DND-41 (cell line): ENCODE data around the gene LAD1.

ENCODE experiments used
- ATAC-seq: fragments of 200-7000 bp; cut with Tn5 transposase; 3 replicates; pipeline ENCODE4 v1.9.1; 2021; ENCODE audit warnings: low read depth; ENCODE audit not compliant: insufficient read depth
- DNase-seq: peaks from one replicate; pipeline ENCODE4 v3.0.0-alpha.2; 2020
- H2AFZ ChIP-seq: 2 replicates; pipeline ENCODE4 v1.6.0; 2012; ENCODE audit warnings: low read depth, low read length
- H3K27ac ChIP-seq: 2 replicates; pipeline ENCODE4 v1.5.1; 2012; ENCODE audit warnings: low read length, inconsistent platforms
- H3K27me3 ChIP-seq: fragments of 200-600 bp; sonication (generic); 2 replicates; pipeline ENCODE4 v1.6.0; 2012; ENCODE audit warnings: low read length, mild to moderate bottlenecking, inconsistent platforms; ENCODE audit not compliant: insufficient read depth, poor library complexity
- H3K36me3 ChIP-seq: 2 replicates; pipeline ENCODE4 v1.5.1; 2012; ENCODE audit warnings: low read length, inconsistent platforms; ENCODE audit not compliant: insufficient read depth
- H3K4me1 ChIP-seq: 2 replicates; pipeline ENCODE4 v1.5.1; 2012; ENCODE audit warnings: mild to moderate bottlenecking, low read length; ENCODE audit not compliant: insufficient read depth
- H3K4me2 ChIP-seq: 2 replicates; pipeline ENCODE4 v1.6.0; 2012; ENCODE audit warnings: mild to moderate bottlenecking, moderate library complexity, low read length, inconsistent platforms; ENCODE audit not compliant: insufficient read depth
- H3K4me3 ChIP-seq, 2 experiments: fragments of 200-600 bp in 1 of 2; shearing (Covaris generic) in 1 of 2; 2 replicates each; pipeline ENCODE4 v1.5.1; 2012 to 2016; ENCODE audit warnings: inconsistent platforms in 2 of 2, low read length in 2 of 2, mild to moderate bottlenecking in 2 of 2, low read depth in 1 of 2, moderate library complexity in 1 of 2
- H3K79me2 ChIP-seq: 2 replicates; pipeline ENCODE4 v1.6.0; 2012; ENCODE audit warnings: low read length, inconsistent platforms; ENCODE audit not compliant: insufficient read depth
- H3K9ac ChIP-seq: 2 replicates; pipeline ENCODE4 v1.6.0; 2012; ENCODE audit warnings: low read depth, mild to moderate bottlenecking, inconsistent platforms, low read length, moderate library complexity
- H3K9me3 ChIP-seq: 2 replicates; pipeline ENCODE4 v1.5.1; 2012; ENCODE audit warnings: low read length, moderate library complexity, mild to moderate bottlenecking, inconsistent platforms; ENCODE audit not compliant: insufficient read depth, severe bottlenecking
- H4K20me1 ChIP-seq: 2 replicates; pipeline ENCODE4 v1.6.0; 2012; ENCODE audit warnings: low read length; ENCODE audit not compliant: insufficient read depth
- EZH2 ChIP-seq: IDR thresholded peaks from 3 replicates; pipeline ENCODE4 v1.6.1; 2012; ENCODE audit warnings: borderline replicate concordance, low read depth, mild to moderate bottlenecking, moderate library complexity, low read length, inconsistent platforms; ENCODE audit not compliant: severe bottlenecking
- TF ChIP-seq, protein P1 (sequence below): IDR thresholded peaks from 2 replicates; pipeline ENCODE4 v1.5.1; 2012; ENCODE audit warnings: borderline replicate concordance, low read length, moderate library complexity, mild to moderate bottlenecking; ENCODE audit not compliant: poor library complexity, severe bottlenecking; ENCODE audit errors: extremely low read depth

LAD1 gene

GRCh38 chr1:201389051-201389450 lies 10.1 kb downstream of the LAD1 start:
- H3K4me3 ChIP-seq: no peak overlapping the region
- H3K4me1 ChIP-seq: no peaks in the 10 kb centered on the region
- H3K36me3 ChIP-seq: no peaks in the 10 kb centered on the region
- H2AFZ ChIP-seq: no peak overlapping the region
- no peak for DNase-seq
- no peak overlapping the region for H3K27ac ChIP-seq
- no peaks in the 10 kb centered on the region for H4K20me1 ChIP-seq
- no peak overlapping the region for H3K4me2 ChIP-seq
- no peak for TF ChIP-seq EZH2
- TF ChIP-seq, protein P1, sequence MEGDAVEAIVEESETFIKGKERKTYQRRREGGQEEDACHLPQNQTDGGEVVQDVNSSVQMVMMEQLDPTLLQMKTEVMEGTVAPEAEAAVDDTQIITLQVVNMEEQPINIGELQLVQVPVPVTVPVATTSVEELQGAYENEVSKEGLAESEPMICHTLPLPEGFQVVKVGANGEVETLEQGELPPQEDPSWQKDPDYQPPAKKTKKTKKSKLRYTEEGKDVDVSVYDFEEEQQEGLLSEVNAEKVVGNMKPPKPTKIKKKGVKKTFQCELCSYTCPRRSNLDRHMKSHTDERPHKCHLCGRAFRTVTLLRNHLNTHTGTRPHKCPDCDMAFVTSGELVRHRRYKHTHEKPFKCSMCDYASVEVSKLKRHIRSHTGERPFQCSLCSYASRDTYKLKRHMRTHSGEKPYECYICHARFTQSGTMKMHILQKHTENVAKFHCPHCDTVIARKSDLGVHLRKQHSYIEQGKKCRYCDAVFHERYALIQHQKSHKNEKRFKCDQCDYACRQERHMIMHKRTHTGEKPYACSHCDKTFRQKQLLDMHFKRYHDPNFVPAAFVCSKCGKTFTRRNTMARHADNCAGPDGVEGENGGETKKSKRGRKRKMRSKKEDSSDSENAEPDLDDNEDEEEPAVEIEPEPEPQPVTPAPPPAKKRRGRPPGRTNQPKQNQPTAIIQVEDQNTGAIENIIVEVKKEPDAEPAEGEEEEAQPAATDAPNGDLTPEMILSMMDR: no peak
- H3K9me3 ChIP-seq: no peaks in the 10 kb centered on the region
- H3K9ac ChIP-seq: no peak overlapping the region
- no peak for ATAC-seq
- H3K27me3 ChIP-seq: peaks cover 22% of the 10 kb centered on the region
- H3K79me2 ChIP-seq: no peaks in the 10 kb centered on the region

DNA sequence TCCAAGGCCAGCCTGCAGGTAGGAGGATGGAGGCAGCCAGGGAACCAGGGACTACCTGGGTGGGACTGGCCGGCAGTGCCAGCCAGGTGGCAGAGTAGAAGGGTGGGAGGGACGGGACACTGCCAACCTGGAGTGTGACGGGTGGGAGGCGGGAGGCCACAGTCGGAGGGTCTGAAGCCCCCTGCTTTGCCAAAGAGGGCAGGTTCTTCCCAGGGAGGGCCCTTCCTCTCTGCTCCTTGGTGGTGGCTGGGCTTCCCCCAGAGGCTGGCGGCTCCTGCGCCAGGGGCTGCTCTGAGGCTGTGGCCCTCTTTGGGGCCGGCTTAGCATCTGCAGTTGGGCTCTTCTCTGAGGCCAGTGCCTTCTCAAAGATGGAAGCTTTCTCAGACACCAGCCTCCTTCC lies 12.9 kb downstream of the LAD1 start:
- Histone ChIP-seq H3K27me3 (peaks cover 16% of the 10 kb centered on the region), H3K9ac (no peak overlapping the region), H3K27ac (no peak overlapping the region), H2AFZ (no peak overlapping the region), H3K4me3 (no peak overlapping the region), H3K4me1 (no peaks in the 10 kb centered on the region), H3K79me2 (no peaks in the 10 kb centered on the region), H3K9me3 (no peaks in the 10 kb centered on the region), H3K36me3 (no peaks in the 10 kb centered on the region), H4K20me1 (no peaks in the 10 kb centered on the region), H3K4me2 (no peak overlapping the region)
- TF ChIP-seq, protein P1: no peak
- no peak for TF ChIP-seq EZH2
- no peak for DNase-seq
- ATAC-seq: no peak

- Histone ChIP-seq H2AFZ (no peak overlapping the region), H3K36me3 (no peaks in the 10 kb centered on the region), H3K27ac (no peak overlapping the region), H3K27me3 (peaks cover 16% of the 10 kb centered on the region), H4K20me1 (no peaks in the 10 kb centered on the region), H3K4me3 (no peak overlapping the region), H3K4me2 (no peak overlapping the region), H3K79me2 (no peaks in the 10 kb centered on the region), H3K9me3 (no peaks in the 10 kb centered on the region), H3K4me1 (no peaks in the 10 kb centered on the region), H3K9ac (no peak overlapping the region)
- peak; percentile 70 for ATAC-seq
- TF ChIP-seq, protein P1: peak; percentile 82
- TF ChIP-seq EZH2: no peak
- peak; percentile 43 for DNase-seq
These were observed 13.7 kb downstream of the LAD1 start for GRCh38 chr1:201385299-201385891.

GRCh38 chr1:201384406-201384782 lies 14.7 kb downstream of the LAD1 start:
- H3K27me3 ChIP-seq: peaks cover 16% of the 10 kb centered on the region
- H2AFZ ChIP-seq: no peak overlapping the region
- TF ChIP-seq, protein P1: no peak
- no peak for TF ChIP-seq EZH2
- no peaks in the 10 kb centered on the region for H3K36me3 ChIP-seq
- H3K4me3 ChIP-seq: no peak overlapping the region
- H3K4me2 ChIP-seq: no peak overlapping the region
- no peak overlapping the region for H3K27ac ChIP-seq
- H3K79me2 ChIP-seq: no peaks in the 10 kb centered on the region
- no peaks in the 10 kb centered on the region for H3K4me1 ChIP-seq
- no peak for DNase-seq
- no peaks in the 10 kb centered on the region for H3K9me3 ChIP-seq
- no peak overlapping the region for H3K9ac ChIP-seq
- 0 out of 2 replicates have a peak, but pooled peaks cover 2% of the 10 kb centered on the region for H4K20me1 ChIP-seq
- no peak for ATAC-seq
